PC-9 (cell line): ENCODE measurements around the gene FGF21. TPM values are rescaled to one million over a fixed set of nuclear protein-coding genes. Genes with fewer than 3 reads are reported as not detected.

Experiments
- BruUV-seq: library from RNA; stranded (reverse); fragments of 400-500 nt; replicated peaks from 2 replicates; lab custom pipeline; 2021; lab: Mats Ljungman, UMichigan
- CTCF ChIA-PET: fragments of 300-600 bp; sonication (Branson Sonifier 250); formaldehyde crosslinking; loops from one replicate; lab custom pipeline; 2022; ENCODE audit warnings: antibody characterized with exemption; lab: Charles Lee
- POLR2A ChIA-PET: fragments of 300-600 bp; sonication (Branson Sonifier 250); formaldehyde crosslinking; loops from one replicate; lab custom pipeline; 2022; ENCODE audit warnings: antibody characterized with exemption; ENCODE audit not compliant: unreplicated experiment; lab: Charles Lee
- DNase-seq, 2 experiments: peaks; one replicate each; pipeline versions ENCODE4 v3.0.0 to v3.0.0-alpha.2; 2015 to 2022; ENCODE audit warnings: mixed read lengths in 1 of 2
- H2AFZ ChIP-seq: fragments of 200-600 bp; sonication (generic); 2 replicates; pipeline ENCODE4 v1.8.1; 2017; ENCODE audit warnings: antibody characterized with exemption
- H3F3A ChIP-seq: fragments of 200-600 bp; sonication (generic); 2 replicates; pipeline ENCODE4 v1.8.1; 2017; ENCODE audit warnings: antibody characterized with exemption, mild to moderate bottlenecking, low read depth; ENCODE audit not compliant: insufficient read depth
- H3K27ac ChIP-seq: fragments of 200-600 bp; sonication (generic); 2 replicates; pipeline ENCODE4 v1.6.1; 2016; ENCODE audit warnings: mixed run types
- H3K27me3 ChIP-seq: fragments of 200-600 bp; sonication (generic); 2 replicates; pipeline ENCODE4 v1.6.1; 2016; ENCODE audit warnings: low read depth, mixed run types; ENCODE audit not compliant: insufficient read depth
- H3K36me3 ChIP-seq: fragments of 200-600 bp; sonication (generic); 2 replicates; pipeline ENCODE4 v1.6.1; 2016; ENCODE audit warnings: low read depth, mixed run types
- H3K4me1 ChIP-seq: fragments of 200-600 bp; sonication (generic); replicated peaks from 2 replicates; pipeline ENCODE4 v1.6.1; 2016; ENCODE audit warnings: mixed run types; ENCODE audit not compliant: insufficient read depth
- H3K4me2 ChIP-seq: fragments of 200-600 bp; sonication (generic); 2 replicates; pipeline ENCODE4 v1.6.1; 2017; ENCODE audit warnings: mixed run types
- H3K4me3 ChIP-seq: fragments of 200-600 bp; sonication (generic); 2 replicates; pipeline ENCODE4 v1.6.1; 2016; ENCODE audit warnings: mixed run types
- H3K79me2 ChIP-seq: fragments of 200-600 bp; sonication (generic); 2 replicates; pipeline ENCODE4 v1.6.1; 2017; ENCODE audit warnings: low read depth, mixed run types
- H3K9me2 ChIP-seq: fragments of 200-600 bp; sonication (generic); 2 replicates; pipeline ENCODE4 v1.8.1; 2017; ENCODE audit warnings: mild to moderate bottlenecking; ENCODE audit not compliant: insufficient read depth
- H3K9me3 ChIP-seq: fragments of 200-600 bp; sonication (generic); 2 replicates; pipeline ENCODE4 v1.8.1; 2016; ENCODE audit warnings: low read depth; ENCODE audit not compliant: insufficient read depth
- H4K20me1 ChIP-seq: fragments of 200-600 bp; sonication (generic); 2 replicates; pipeline ENCODE4 v1.8.1; 2017; ENCODE audit not compliant: insufficient read depth
- EZH2 ChIP-seq: fragments of 200-600 bp; sonication (generic); IDR thresholded peaks from 2 replicates; pipeline ENCODE4 v1.8.0; 2017; ENCODE audit warnings: antibody characterized with exemption, low read depth
- intact Hi-C: fragments of 100-400 bp; cut with micrococcal nuclease; formaldehyde crosslinking; loops from one replicate; pipeline ENCODE4 v1.10.0; 2022; ENCODE audit not compliant: unreplicated experiment
- total RNA-seq: library from RNA; stranded (reverse); gene quantifications from 2 replicates; pipeline ENCODE4 v1.2.3, GENCODE V29; 2021
- TF ChIP-seq, protein P1 (sequence below): fragments of 200-600 bp; sonication (generic); conservative IDR thresholded peaks from 2 replicates; pipeline ENCODE4 v1.6.1; 2017; ENCODE audit warnings: mixed run types, antibody characterized with exemption, mild to moderate bottlenecking, moderate library complexity

FGF21 gene
- total RNA-seq, 1 experiment from 2014 or later: 0.41 TPM

DNA sequence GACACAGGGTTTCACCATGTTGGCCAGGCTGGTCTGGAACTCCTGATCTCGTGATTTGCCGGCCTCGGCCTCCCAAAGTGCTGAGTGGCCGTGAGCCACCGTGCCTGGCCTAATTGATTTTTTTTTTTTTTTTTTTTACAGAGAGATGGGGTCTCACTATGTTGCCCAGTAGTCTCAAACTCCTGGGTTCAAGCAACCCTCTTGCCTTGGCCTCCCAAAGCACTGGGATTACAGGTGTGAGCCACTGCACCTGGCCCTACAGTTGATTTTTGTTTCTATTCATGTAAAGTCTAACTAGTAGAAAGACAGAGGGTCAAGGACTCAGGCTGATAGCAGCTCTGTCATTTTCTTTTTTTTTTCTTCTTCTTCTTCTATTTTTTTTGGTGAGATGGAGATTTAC is 21.8 kb downstream of the FGF21 start:
- Histone ChIP-seq H3K9me2 (no peaks in the 10 kb centered on the region), H3K4me3 (no peak overlapping the region), H3K4me1 (peaks cover 11% of the 10 kb centered on the region), H3K27ac (no peak overlapping the region), H3K36me3 (no peaks in the 10 kb centered on the region), H3K9me3 (no peaks in the 10 kb centered on the region), H3K27me3 (no peaks in the 10 kb centered on the region), H3K79me2 (no peaks in the 10 kb centered on the region), H4K20me1 (no peaks in the 10 kb centered on the region), H3K4me2 (no peak overlapping the region), H3F3A (peaks cover 23% of the 10 kb centered on the region), H2AFZ (no peak overlapping the region)
- BruUV-seq: no TSS peak
- POLR2A ChIA-PET: no interaction called here
- intact Hi-C loops: no loop called here
- CTCF ChIA-PET: interaction anchor here (0.7 kb wide), 1 partner anchor 82 kb away, joined by 3 read pairs; no protein-coding TSS in a partner anchor
- DNase-seq: no peak
- no peak for TF ChIP-seq EZH2
- TF ChIP-seq, protein P1, sequence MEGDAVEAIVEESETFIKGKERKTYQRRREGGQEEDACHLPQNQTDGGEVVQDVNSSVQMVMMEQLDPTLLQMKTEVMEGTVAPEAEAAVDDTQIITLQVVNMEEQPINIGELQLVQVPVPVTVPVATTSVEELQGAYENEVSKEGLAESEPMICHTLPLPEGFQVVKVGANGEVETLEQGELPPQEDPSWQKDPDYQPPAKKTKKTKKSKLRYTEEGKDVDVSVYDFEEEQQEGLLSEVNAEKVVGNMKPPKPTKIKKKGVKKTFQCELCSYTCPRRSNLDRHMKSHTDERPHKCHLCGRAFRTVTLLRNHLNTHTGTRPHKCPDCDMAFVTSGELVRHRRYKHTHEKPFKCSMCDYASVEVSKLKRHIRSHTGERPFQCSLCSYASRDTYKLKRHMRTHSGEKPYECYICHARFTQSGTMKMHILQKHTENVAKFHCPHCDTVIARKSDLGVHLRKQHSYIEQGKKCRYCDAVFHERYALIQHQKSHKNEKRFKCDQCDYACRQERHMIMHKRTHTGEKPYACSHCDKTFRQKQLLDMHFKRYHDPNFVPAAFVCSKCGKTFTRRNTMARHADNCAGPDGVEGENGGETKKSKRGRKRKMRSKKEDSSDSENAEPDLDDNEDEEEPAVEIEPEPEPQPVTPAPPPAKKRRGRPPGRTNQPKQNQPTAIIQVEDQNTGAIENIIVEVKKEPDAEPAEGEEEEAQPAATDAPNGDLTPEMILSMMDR: no peak

DNA sequence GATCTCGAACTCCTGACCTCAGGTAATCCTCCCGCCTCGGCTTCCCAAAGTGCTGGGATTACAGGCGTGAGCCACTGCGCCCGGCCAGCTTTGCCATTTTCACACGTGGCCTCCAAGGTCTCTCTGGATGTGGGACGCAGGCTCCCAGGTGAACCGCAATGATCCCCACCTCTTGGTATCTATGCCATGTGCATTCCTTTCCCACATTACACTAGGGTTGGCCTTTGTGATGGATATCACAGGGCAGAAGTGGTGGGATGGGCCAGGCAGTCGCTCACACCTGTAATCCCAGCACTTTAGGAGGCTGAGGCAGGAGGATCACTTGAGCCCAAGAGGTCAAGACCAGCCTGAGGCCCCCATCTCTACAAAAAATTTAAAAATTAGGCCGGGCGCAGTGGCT is 22.4 kb downstream of the FGF21 start:
- Histone ChIP-seq H3K4me3 (no peak overlapping the region), H3K36me3 (no peaks in the 10 kb centered on the region), H3F3A (peaks cover 23% of the 10 kb centered on the region), H3K27me3 (no peaks in the 10 kb centered on the region), H3K79me2 (no peaks in the 10 kb centered on the region), H3K4me2 (no peak overlapping the region), H3K9me3 (no peaks in the 10 kb centered on the region), H3K9me2 (no peaks in the 10 kb centered on the region), H4K20me1 (no peaks in the 10 kb centered on the region), H3K4me1 (peaks cover 11% of the 10 kb centered on the region), H3K27ac (no peak overlapping the region), H2AFZ (no peak overlapping the region)
- POLR2A ChIA-PET: no interaction called here
- CTCF ChIA-PET: no interaction called here
- TF ChIP-seq EZH2: no peak
- TF ChIP-seq, protein P1: no peak
- intact Hi-C loops: no loop called here
- BruUV-seq: no TSS peak
- DNase-seq: no peak

DNA sequence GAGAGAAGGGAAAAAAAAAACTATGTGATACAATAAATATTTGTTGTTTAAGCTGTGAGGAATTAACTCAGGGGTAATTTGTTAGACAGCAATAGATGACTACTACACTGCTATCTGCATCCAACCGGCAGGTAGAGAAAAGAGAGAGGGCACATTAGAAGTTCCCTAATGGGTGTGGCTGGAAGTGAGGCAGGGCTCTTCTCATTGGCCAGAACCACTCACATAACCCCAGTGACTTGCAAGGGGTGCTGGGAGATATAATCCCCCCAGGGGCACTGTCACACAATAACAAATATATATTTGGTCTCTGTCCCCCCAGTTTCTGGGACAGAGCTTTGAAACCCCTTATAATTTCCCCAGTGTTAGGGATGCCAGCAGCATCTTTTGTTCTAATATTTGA is 24.3 kb downstream of the FGF21 start:
- Histone ChIP-seq H3K27me3 (no peaks in the 10 kb centered on the region), H3F3A (peaks cover 18% of the 10 kb centered on the region), H3K79me2 (no peaks in the 10 kb centered on the region), H2AFZ (no peak overlapping the region), H3K9me3 (no peaks in the 10 kb centered on the region), H3K36me3 (no peaks in the 10 kb centered on the region), H3K4me2 (no peak overlapping the region), H3K4me3 (no peak overlapping the region), H4K20me1 (no peaks in the 10 kb centered on the region), H3K9me2 (no peaks in the 10 kb centered on the region), H3K4me1 (peaks cover 11% of the 10 kb centered on the region), H3K27ac (no peak overlapping the region)
- POLR2A ChIA-PET: interaction anchor here (0.7 kb wide), 1 partner anchor 477 kb away, joined by 3 read pairs; no protein-coding TSS in a partner anchor
- no peak for TF ChIP-seq EZH2
- TF ChIP-seq, protein P1: no peak
- CTCF ChIA-PET: interaction anchor here (0.6 to 0.7 kb wide), 2 partner anchors 16 to 419 kb away, joined by 3 to 6 read pairs; no protein-coding TSS in a partner anchor
- DNase-seq: no peak
- intact Hi-C loops: no loop called here
- no TSS peak for BruUV-seq
